ENCODE data around the gene GTF2IRD1. TPM values are rescaled to one million over a fixed set of nuclear protein-coding genes. Genes with fewer than 3 reads are reported as not detected.
A peak's percentile ranks its signal among the peaks of the same experiment; 100 is the strongest.

GTF2IRD1 gene
- total RNA-seq, 1 experiment from 2014 or later: 54.0 TPM

- Histone ChIP-seq H3K27ac (ENCODE audit: low read length) (no peak overlapping the region), H3K9me3 (ENCODE audit: control insufficient read depth, insufficient read depth, low read depth, low read length) (no peaks in the 10 kb centered on the region), H3K4me1 (ENCODE audit: control insufficient read depth, insufficient read depth, low read length) (no peaks in the 10 kb centered on the region), H3K4me3 (ENCODE audit: low read depth in 2 of 2, low read length in 2 of 2) (no peak overlapping the region), H3K27me3 (ENCODE audit: control insufficient read depth, insufficient read depth, low read length) (no peaks in the 10 kb centered on the region), H3K36me3 (ENCODE audit: control insufficient read depth, insufficient read depth, low read length) (no peaks in the 10 kb centered on the region)
- ChIA-PET CTCF (no interaction called here), POLR2A (no interaction called here)
- DNase-seq (ENCODE audit: low read depth, low spot score): no peak
- TF ChIP-seq SIN3A (IDR thresholded peaks at IDR 0.05; ENCODE audit: borderline replicate concordance, insufficient read depth, low read depth, low read length) (no peak), REST (IDR thresholded peaks at IDR 0.05; ENCODE audit: insufficient read depth in 1 of 2, low read depth in 2 of 2, low read length in 1 of 2) (no peak), CTCF (IDR thresholded peaks at IDR 0.05) (no peak), POLR2AphosphoS5 (IDR thresholded peaks at IDR 0.05; ENCODE audit: low read depth, low read length) (no peak), TCF7L2 (IDR thresholded peaks at IDR 0.05; ENCODE audit: low read depth, low read length) (no peak)
- in situ Hi-C loops (cut with HindIII; ENCODE audit: low pct_unique_long_range_greater_than_20kb, low sequenced_read_pairs) (no loop called here), intact Hi-C loops (cut with micrococcal nuclease; ENCODE audit: unreplicated experiment) (no loop called here)
- BruUV-seq (replicated peaks): no TSS peak
- ATAC-seq: no peak
These were observed 71.4 kb downstream of the GTF2IRD1 start for GRCh38 chr7:74525140-74525539.

- intact Hi-C loops (cut with micrococcal nuclease; ENCODE audit: unreplicated experiment): no loop called here
- DNase-seq (ENCODE audit: low read depth, low spot score): no peak
- H3K9me3 ChIP-seq (ENCODE audit: control insufficient read depth, insufficient read depth, low read depth, low read length): no peaks in the 10 kb centered on the region
- H3K36me3 ChIP-seq (ENCODE audit: control insufficient read depth, insufficient read depth, low read length): no peaks in the 10 kb centered on the region
- ATAC-seq: 0 out of 2 replicates have a peak, but pooled peaks have one; percentile 13
- H3K4me3 ChIP-seq (ENCODE audit: low read depth in 2 of 2, low read length in 2 of 2): no peak overlapping the region
- CTCF ChIA-PET: no interaction called here
- H3K27ac ChIP-seq (ENCODE audit: low read length): no peak overlapping the region
- no TSS peak for BruUV-seq (replicated peaks)
- TF ChIP-seq CTCF (IDR thresholded peaks at IDR 0.05): no peak
- no peak for TF ChIP-seq REST (IDR thresholded peaks at IDR 0.05; ENCODE audit: insufficient read depth in 1 of 2, low read depth in 2 of 2, low read length in 1 of 2)
- no peak for TF ChIP-seq TCF7L2 (IDR thresholded peaks at IDR 0.05; ENCODE audit: low read depth, low read length)
- no peak for TF ChIP-seq SIN3A (IDR thresholded peaks at IDR 0.05; ENCODE audit: borderline replicate concordance, insufficient read depth, low read depth, low read length)
- no peak for TF ChIP-seq POLR2AphosphoS5 (IDR thresholded peaks at IDR 0.05; ENCODE audit: low read depth, low read length)
- H3K4me1 ChIP-seq (ENCODE audit: control insufficient read depth, insufficient read depth, low read length): no peaks in the 10 kb centered on the region
- in situ Hi-C loops (cut with HindIII; ENCODE audit: low pct_unique_long_range_greater_than_20kb, low sequenced_read_pairs): no loop called here
- POLR2A ChIA-PET: no interaction called here
- no peaks in the 10 kb centered on the region for H3K27me3 ChIP-seq (ENCODE audit: control insufficient read depth, insufficient read depth, low read length)
These were observed 72.2 kb downstream of the GTF2IRD1 start for GRCh38 chr7:74525881-74526280.
